HG03064 (cell line): Measurements from ENCODE around the gene ANKRD22.
"Not testable (repeated sequence)": the region's sequence is repeated elsewhere in the genome, so short reads cannot be mapped to it uniquely, and the experiment has no call there.

Experiments used
- ATAC-seq: cut with Tn5 transposase; IDR thresholded peaks from one replicate; pipeline ENCODE4 v1.9.1; 2021; ENCODE audit warnings: low read depth; ENCODE audit not compliant: unreplicated experiment

The ANKRD22 gene

DNA sequence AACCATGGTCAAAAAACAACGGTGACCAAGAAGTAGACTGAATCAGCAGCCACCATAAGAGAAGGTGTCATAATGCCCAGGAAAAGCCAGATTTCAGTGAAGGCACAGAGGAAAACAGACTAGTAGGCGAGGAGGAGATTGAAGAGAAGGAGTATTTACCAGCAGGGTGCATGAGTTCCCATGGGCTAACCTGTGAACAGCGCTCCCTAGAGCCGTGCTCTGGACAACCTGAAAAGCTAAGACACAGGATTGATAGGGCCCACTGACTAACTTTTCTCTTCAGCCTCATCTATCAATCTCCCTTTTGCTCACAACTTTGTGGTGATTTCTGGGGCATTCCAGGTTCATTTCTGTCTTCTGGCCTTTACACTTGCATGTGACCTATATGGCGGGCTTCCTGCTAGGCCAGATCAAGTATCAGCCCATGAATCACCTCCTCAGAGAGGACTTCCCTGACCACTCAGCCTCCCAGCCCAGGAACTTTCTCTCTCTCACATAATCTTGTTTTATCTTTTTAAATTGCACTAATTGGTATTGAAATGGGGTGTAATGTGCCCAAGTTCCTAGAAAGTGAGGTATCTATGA lies 12.8 kb downstream of the ANKRD22 start:
- no peak for ATAC-seq

DNA sequence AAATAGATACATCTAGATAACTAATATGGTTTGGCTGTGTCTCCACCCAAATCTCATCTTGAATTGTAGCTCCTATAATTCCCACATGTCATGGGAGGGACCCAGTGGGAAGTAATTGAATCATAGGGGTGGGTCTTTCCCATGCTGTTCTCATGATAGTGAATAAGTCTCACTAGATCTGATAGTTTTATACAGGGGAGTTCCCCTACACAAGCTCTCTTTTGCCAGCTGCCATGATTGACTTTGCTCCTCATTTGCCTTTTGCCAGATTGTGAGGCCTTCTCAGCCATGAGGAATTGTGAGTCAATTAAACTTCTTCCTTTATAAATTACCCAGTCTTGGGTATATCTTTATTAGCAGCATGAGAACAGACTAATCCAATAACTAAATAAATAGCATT lies 14.0 kb downstream of the ANKRD22 start:
- ATAC-seq: not testable (repeated sequence)

DNA sequence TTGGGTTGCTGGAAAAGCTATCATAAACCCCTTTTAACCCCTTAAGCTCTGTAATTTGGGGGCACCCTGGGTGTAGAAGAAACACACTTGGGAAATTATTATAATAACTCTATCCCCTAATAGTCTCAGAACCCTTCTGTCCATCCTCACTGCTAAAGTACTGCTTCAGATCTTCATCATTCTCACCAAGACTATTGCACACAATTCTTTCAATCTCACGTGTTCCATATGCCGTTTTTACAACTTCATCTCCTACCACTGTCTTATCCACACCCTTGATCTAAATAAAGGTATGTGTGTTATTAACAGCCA lies 15.8 kb downstream of the ANKRD22 start:
- peak; percentile 14 for ATAC-seq

DNA sequence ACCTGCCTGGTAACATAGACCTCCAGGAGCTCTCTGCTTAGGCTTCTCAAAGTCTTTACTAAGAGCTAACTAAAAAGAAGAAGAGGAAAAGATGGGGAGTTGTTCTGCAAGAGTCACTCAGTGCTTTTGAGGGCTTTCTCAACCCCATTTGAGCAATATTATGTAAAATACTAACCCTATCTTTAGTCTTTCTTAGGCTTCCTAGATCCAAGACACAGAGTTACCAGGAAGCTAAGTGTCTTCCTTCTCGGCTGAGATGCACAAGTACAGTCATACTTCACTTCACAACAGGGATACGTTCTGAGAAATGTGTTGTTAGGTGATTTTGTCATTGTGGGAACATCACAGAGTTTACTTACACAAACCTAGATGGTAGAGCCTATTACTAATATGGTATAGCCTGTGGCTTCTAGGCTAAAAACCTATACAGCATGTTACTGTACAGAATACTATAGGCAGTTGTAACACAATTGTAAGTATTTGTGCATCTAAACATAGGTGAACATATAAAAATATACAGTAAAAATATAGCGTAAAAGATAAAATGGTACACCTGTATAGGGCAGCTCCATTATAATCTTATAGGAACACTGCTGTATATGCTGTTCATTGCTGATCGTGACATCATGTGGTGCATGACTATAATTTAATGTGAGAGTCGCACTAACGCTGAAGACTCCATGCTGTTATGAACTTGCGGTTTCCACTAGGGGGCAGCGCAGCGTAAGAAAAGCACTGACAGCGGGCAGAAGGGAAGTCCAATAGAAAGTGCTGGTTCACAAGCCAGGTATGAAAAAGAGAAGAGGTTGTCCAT lies 16.3 kb downstream of the ANKRD22 start:
- ATAC-seq: peak; percentile 73

DNA sequence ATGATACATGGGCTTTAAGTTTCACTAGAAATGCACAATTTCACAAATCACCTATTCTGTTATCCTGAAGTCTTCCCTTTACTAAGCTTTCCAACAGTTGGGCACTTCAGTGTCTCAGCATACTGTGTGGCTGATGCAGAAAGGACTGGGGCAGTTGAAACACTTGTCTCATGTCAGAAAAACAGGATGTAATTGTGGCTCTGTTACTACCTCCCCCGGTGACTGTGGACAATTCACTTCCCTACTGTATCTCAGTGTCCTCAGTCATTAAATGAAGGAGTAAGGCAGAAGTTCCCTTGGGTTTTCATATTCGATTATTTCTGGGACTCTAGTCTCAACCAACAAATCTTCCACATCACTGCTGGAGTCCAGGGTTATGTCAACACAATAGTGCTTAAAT lies 17.9 kb downstream of the ANKRD22 start:
- no peak for ATAC-seq

DNA sequence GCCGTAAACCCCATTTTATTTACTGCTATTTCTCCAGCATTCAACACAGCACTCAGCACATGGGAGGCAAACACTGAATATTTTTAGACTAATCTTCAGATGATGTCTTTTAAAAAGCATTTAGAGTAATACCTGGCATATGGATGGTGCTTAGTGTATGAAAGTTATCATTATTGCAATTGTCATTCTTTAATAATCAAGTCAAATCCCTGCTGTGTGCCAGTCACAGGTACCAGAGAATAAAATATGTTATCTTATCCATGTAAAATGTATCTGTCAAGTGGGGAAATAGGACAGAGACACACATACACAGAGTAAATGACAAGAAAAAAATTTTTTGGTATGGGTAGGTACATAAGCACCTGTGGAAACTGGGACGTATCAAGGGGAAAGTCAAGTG lies 18.5 kb downstream of the ANKRD22 start:
- no peak for ATAC-seq

DNA sequence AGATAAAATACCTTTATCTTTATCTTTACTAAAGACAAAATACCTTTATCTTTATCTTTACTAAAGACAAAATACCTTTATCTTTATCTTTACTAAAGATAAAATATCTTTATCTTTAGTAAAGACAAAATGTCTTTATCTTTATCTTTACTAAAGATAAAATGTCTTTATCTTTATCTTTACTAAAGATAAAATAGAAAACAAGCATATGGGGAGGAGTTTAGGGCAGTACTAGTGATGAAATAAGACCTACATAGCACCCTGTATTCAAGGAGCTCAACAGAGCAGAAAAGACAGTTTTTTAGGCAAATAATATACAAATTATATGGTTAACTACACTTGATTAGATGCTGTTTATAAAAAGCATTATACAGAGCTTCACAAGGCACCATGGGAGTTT lies 19.3 kb downstream of the ANKRD22 start:
- ATAC-seq: no peak

DNA sequence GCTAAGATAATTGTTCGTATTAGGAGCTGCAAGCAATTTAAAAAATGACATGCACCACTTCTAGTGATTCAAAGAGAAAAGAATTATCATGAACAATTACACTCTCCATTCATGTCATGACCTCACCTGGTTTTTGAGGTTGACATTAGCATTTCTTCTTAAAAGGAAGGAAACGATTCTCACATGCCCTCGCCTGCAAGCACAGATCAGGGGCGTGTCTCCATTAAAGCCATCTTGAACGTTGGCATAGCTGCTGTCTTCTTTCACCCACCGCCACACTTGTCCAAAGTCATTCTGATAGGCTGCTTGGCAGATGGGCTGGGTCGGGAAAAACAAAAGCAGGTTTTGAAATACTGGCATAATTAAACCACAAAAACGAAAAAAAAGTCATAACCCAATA lies 19.9 kb downstream of the ANKRD22 start:
- no peak for ATAC-seq

DNA sequence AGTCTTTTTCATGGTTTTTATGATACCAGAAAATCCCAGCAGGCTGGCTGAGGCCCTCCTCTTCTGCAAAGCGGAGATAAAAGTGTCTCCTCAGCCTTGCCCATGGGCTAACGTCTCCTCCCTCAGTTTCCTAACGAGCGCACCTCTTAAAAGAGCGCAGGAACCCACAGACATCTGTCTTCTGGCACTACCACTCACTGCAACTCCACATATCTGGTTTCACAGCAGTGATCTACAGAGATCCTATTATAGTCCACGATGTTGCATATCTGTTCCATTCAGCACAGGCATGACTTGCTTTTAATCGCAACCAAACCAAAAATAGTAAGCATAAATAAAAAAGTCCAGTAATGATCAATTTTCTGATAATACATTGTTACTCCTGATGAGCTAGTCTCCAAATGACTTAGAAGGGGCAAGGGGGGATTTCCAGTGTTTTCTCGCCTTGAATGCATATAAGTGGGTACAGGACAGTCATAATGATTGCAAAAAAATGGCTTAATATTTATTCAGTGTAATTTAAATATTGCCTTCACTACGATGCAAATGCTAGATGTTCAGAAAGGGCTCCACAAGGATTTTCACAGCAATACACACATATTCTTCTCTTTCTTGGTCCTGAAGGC lies 20.9 kb downstream of the ANKRD22 start:
- ATAC-seq: no peak

DNA sequence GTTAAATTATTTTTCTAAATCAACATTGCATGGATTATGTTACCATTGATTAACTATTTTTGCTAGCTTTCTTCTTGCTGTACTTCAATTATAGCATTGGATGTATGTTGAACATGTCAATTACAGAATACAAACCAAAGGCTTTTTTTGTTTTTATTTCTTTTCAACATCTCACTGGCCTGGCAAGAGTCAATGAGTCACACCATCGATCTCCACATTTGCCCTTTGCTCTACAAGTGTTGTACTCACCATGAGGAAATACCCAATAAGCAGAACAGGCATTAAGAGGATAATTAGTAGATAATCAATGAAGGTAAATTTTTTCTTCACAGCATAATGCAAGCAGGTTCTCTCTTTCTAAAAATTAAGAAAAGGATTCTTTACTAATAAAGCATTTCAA lies 23.3 kb downstream of the ANKRD22 start:
- ATAC-seq: no peak

DNA sequence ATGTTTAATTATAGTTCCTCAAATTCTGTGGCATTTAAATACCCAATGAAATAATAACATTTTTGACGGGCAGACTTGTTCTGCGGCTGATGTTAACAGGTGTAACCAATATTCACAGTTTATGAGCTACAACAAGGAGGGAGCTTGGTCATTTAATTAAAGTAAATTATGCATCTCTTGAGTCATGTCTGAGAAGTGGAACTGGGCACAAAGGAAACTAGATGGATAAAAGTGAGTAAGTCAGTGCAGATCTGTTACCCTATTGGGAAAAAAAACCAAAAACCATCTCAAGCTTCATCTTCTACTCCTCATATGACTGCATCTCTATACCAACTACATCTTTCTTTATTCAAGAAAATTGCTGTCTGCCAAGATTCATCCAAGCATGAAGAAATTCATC lies 24.0 kb downstream of the ANKRD22 start:
- no peak for ATAC-seq

DNA sequence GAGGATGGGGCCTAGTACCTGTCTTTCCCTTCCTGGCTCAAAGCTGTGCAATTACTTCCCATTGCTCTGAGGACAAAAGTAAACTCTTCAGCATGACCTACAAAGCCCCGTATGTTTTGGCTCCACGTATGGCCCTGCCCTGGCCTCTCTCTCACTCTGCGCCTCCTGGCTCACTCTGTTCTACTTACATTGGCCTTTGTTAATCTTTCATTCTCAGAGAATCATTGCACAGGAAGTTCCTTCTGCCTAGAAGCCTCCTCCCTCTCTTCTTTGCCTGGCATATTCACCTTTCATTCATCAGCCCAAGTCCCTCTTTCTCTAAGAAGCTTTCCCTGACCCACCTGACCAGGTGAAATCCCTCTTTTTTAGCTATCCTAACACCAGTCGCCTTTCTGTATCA lies 25.3 kb downstream of the ANKRD22 start:
- ATAC-seq: no peak

DNA sequence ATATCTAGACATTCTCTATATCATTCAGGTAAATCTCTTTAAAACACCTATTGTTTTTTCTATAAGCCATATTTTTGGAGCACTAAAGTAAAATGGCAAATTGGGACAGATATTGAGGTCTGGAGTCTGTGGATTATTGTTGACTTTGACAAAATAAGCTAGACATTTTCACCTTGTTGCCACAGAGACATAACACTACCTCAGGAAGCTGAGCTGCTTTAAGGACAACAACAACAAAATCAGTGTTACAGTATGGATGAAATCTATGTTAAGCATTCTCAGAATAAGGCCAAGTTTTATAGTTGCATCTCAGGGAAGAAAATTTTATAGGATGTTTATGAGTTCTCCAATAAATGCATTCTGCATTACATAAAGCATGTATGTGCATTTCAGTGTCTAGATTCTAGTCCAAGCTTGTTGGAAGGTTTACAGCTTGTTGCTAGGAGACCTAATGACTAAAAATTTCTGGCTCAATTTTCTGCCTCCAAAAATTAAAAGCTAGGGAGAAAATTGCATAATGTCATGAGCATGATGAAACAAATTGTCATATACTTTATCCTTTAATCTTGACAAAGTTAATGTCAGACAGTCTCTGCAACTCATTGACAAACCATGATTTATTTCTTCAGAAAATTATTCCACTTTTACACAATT lies 30.8 kb downstream of the ANKRD22 start:
- ATAC-seq: no peak

DNA sequence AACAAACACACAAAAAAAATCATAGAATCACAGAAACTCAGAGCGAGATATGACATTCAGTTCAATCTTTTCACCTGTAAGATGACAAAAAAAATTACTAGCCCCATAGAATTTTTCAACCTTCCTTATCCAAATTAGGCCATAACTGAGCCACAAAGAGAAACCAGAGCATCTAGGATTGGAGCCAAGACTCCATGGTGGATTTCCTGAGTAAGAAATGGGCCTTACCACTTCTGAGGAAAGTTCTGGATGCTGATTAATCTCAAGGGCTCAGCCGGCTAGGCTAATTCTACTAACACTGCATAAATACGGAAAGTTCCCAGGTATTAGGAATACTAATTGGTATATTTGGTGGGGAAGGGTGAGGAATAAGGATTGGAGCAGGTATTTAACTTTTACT lies 32.4 kb downstream of the ANKRD22 start:
- no peak for ATAC-seq

DNA sequence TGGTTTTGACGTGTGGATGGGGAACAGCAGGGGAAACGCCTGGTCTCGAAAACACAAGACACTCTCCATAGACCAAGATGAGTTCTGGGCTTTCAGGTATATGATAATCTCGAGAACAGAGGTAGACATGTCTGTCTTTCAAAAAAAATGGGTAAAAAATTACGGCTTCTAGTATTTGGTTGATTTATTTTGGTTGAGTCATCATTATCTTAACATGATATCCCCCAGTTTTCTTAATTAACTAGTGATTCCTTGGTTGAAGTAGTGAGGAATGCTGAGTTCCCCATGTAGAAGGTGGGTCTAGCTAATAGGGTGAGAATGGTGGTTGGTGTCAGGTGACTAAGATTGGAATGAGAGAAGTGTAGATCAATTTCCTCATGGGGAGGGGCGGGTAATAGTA lies 38.4 kb downstream of the ANKRD22 start:
- no peak for ATAC-seq

DNA sequence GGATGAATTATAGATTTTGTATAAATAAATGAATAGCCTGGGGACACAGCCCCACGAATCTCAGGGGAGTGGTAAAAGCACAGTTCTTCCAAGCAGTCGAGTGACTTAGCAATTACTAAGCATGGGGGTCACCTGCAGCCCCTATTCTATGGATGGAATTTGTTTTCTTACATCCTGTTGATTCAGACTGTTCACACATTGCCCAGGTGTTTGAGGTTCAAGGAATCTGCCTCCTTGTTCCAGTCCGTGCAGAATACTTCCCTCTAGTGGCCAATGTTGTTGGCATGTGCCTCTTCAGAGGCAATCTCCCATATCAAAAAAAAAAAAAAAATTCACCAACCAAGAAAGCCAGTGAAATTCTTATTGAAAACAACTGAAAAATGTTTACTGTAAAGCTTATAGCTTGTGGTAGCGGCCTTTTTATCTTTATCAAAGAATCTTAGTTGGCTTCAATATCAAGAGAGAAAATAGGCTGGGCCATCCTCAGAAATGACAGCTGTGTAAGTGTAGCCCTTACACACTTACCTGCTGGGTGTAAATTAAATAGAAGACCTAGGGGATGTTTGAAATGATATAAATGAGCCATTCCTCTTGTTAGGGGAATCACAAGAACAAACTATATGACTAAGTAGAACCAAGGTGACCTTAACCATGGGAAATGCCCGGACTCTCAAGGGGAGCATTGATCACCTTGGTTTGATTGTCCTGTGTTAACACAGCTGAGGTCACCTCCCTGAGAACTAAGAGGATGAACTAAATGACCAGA lies 41.3 kb downstream of the ANKRD22 start:
- ATAC-seq: no peak

DNA sequence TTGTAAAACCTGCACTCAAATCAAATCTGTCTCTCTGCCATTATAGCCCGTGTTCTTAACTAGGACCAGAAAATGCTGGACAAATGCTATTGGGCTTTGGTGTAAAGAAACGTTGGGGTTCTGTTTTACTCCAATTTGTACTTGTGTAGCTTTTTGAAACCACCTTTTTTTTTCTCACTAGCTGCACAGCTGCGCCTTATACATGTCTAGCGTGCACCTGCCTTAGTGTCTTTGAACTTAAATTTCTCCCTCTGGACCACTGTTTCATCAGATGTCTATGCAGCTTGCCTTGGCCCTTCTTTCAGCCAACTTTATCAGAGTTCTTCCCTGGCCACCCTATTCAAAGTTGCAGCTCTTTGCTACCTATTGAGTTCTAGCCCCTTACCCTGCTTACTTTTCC lies 42.0 kb downstream of the ANKRD22 start:
- ATAC-seq: no peak

DNA sequence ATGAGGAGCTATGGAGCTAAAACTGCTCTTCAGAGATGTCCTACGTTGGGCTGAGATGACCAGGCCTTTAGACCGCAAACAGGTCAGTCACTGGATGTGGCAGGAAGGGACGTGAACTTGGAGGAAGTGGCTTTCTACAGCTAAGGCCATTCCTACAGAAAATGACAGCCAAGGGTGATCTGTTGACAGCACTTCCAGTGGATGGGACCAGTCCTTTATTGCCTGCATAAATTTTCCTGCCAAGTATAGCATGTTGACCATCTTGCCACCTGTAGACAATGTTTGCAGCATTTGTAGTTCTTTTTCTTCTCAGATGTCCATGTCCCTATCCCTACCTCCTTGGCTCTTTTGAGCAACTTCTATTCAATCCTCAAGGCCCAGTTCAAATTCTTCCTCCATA lies 45.7 kb downstream of the ANKRD22 start:
- no peak for ATAC-seq

DNA sequence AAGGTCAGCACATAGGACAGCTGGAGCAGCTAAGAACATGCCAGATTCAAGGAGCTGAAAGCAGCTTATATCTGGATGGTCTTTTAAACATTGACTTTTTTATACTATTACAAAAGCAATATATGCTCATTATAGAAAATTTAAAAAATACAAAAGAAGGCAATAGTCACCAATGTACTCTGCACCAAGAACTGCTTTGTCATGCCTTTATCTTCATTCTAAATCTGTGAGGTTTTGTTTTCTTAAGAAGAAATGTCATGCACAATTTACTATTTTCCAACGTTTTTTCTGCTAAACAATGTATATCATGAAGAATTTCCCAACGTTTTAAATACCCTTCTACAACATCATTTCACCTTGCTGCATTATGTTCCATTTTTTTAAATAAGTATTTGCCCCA lies 46.3 kb downstream of the ANKRD22 start:
- ATAC-seq: no peak

DNA sequence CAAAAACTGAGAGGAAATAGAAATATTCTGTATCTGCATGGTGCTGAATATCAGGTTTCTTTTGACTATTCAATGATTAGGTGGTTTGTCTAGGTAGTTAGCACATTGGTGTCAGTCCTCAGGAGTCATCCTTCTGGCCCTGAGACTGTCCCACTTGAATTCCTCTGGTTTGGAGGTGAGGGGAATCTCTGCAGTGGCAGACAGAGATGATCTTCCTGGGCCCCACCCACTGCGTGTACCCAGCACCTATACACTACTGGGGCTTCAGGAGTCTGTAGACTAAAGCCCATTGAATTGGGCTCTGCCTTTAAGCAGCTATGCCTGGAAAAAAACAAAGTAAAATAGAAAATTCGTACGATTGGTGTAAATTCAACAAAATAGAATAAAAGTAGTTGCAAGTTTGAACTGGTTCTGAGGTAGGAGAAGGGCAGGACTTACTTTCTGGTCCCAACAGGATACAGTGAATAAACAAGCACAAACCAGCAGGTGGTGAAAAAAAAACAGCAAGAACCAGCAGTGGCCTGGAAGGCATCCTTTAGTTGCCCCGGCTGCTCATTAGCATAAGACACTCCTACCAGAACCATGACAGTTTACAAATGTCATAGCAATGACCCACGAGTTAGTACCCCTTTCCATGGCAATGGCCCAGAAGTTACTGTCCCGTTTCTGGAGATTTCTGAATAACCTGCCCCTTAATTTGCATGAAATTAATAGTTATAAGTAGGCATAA lies 47.4 kb downstream of the ANKRD22 start:
- no peak for ATAC-seq
